ENCODE data around the gene FXYD5. TPM values are rescaled to one million over a fixed set of nuclear protein-coding genes. Genes with fewer than 3 reads are reported as not detected.

Gene FXYD5
- total and polyA plus RNA-seq, 9 of the 15 experiments (the other 6 are each of a cell fraction or from before 2014, with no cell fraction given) = 104 to 537 (median 174) TPM

DNA sequence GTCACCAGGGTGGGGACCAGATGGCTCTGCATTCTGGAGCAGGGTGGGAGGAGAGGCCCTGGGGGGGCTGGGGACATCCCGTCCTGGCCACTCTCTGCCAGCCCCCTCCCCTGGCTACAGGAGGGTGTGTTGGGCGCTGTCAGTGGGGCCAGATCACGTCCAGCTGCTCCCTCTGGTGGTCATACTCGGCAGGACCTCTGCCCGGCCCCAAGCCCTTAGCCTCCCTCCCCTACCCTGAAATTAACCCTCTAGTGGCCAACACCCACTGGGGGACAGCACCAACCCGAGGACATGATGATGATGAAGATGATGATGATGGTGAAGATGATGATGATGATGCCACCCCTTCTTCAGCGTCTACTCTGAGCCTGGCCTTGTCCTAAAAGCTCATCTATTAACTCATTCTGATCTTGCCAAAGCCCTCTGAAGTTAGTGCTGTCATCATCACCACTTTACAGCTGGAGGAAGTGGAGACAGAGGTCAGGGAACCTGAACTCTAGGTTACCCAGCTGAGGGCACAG is 19.1 kb upstream of the FXYD5 start (continued):
- TF ChIP-seq, protein P1, sequence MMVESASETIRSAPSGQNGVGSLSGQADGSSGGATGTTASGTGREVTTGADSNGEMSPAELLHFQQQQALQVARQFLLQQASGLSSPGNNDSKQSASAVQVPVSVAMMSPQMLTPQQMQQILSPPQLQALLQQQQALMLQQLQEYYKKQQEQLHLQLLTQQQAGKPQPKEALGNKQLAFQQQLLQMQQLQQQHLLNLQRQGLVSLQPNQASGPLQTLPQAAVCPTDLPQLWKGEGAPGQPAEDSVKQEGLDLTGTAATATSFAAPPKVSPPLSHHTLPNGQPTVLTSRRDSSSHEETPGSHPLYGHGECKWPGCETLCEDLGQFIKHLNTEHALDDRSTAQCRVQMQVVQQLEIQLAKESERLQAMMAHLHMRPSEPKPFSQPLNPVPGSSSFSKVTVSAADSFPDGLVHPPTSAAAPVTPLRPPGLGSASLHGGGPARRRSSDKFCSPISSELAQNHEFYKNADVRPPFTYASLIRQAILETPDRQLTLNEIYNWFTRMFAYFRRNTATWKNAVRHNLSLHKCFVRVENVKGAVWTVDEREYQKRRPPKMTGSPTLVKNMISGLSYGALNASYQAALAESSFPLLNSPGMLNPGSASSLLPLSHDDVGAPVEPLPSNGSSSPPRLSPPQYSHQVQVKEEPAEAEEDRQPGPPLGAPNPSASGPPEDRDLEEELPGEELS (CRISPR knock-in tag; IDR thresholded peaks at IDR 0.05; ENCODE audit: borderline replicate concordance) = no peak
- TF ChIP-seq ZFP30 (CRISPR knock-in tag; IDR thresholded peaks at IDR 0.05; ENCODE audit: borderline replicate concordance) (no peak), NR2C2 (CRISPR knock-in tag; IDR thresholded peaks at IDR 0.05) (no peak), NR2C2 (tag; IDR thresholded peaks at IDR 0.05) (no peak), ZNF668 (CRISPR knock-in tag; IDR thresholded peaks at IDR 0.05) (no peak), ILK (tag; IDR thresholded peaks at IDR 0.05; ENCODE audit: borderline replicate concordance, low read depth) (no peak), ILF3 (IDR thresholded peaks at IDR 0.05; ENCODE audit: borderline replicate concordance) (no peak), HNRNPK (IDR thresholded peaks at IDR 0.05; ENCODE audit: low read depth, low read length, poor library complexity, severe bottlenecking) (no peak), MAFG (tag; conservative IDR thresholded peaks at IDR 0.05) (no peak), ZFX (CRISPR knock-in tag; IDR thresholded peaks at IDR 0.05) (no peak)
- TF ChIP-seq, protein P2, sequence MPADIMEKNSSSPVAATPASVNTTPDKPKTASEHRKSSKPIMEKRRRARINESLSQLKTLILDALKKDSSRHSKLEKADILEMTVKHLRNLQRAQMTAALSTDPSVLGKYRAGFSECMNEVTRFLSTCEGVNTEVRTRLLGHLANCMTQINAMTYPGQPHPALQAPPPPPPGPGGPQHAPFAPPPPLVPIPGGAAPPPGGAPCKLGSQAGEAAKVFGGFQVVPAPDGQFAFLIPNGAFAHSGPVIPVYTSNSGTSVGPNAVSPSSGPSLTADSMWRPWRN (IDR thresholded peaks at IDR 0.05; ENCODE audit: low read depth) = no peak
- TF ChIP-seq, protein P3, sequence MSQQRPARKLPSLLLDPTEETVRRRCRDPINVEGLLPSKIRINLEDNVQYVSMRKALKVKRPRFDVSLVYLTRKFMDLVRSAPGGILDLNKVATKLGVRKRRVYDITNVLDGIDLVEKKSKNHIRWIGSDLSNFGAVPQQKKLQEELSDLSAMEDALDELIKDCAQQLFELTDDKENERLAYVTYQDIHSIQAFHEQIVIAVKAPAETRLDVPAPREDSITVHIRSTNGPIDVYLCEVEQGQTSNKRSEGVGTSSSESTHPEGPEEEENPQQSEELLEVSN (IDR thresholded peaks at IDR 0.05; ENCODE audit: borderline replicate concordance in 1 of 2, extremely low read depth in 1 of 2, insufficient read depth in 1 of 2, insufficient read length in 1 of 2, low read depth in 1 of 2, low read length in 1 of 2, poor library complexity in 1 of 2, severe bottlenecking in 1 of 2) = no peak
- TF ChIP-seq, protein P4, sequence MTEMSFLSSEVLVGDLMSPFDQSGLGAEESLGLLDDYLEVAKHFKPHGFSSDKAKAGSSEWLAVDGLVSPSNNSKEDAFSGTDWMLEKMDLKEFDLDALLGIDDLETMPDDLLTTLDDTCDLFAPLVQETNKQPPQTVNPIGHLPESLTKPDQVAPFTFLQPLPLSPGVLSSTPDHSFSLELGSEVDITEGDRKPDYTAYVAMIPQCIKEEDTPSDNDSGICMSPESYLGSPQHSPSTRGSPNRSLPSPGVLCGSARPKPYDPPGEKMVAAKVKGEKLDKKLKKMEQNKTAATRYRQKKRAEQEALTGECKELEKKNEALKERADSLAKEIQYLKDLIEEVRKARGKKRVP (CRISPR knock-in tag; IDR thresholded peaks at IDR 0.05) = no peak
